Activated CD4-positive, alpha-beta T cell treated with anti-CD3 and anti-CD28 coated beads for 4 hours (primary cell): ENCODE results near the gene RPP38.

ENCODE experiments used
- DNase-seq, 2 donors: peaks; one replicate each; pipeline ENCODE4 v3.0.0-alpha.2; 2020

RPP38 gene, protein sequence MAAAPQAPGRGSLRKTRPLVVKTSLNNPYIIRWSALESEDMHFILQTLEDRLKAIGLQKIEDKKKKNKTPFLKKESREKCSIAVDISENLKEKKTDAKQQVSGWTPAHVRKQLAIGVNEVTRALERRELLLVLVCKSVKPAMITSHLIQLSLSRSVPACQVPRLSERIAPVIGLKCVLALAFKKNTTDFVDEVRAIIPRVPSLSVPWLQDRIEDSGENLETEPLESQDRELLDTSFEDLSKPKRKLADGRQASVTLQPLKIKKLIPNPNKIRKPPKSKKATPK

DNA sequence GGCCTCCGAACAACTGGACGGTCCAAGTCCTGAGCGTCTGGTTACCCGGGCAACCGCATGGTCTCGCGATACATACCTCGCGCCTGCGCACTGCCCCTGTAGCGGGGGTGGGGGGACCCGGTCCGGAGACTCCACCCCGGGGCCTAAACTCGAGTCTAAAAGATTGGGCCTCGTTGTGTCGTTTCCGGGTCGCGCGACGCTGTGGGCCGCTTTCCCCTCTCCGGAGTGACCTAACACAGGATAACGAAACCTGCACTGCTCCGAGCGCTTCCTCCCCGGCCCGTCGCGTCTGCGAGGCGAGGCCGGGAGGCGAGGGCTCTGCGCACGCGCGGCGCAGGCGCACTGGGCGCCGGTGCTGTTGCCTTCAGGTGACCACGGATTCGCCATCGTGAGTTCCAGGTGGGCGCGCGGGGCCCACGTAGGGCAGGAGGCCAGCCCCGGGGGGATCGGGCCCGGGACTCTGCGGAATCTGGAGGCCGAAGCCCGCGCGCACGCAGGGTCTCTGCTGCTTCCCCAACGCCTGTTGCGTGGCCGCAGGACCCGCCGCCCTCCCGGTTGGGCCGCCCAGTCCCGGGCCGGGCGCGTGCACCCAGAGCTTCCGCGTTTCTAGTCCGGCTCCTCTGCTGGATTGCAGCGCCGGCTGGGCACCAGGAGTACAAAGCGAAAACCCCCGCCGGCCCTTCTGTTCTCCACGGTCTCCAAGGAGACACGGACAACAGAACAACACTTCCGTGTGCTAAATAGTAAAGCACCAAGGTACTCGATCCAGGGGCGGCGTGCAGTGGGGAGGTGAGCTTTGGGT lies at the start of gene RPP38:
TSS of gene RPP38 (plus strand) at position 345 of the 802 bp plus-strand sequence. CDS start 5,960 bp downstream, outside the sequence.
- peak; percentile 95 to 96 for DNase-seq

DNA sequence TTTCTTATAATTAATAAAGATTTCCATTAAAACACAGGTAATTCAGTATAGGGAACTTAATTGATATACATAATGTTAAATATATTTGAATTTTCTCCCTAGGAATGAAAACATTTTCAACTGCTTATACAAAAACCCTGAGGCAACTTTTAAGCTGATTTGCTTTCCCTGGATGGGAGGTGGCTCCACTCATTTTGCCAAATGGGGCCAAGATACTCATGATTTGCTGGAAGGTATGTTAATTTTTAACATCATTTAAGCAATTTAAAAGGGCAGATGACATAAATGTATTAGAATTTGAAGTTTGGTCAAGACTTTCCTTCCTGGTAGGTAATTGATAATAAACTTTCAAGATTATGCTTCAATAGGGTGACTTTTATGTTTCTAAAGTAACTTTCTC lies 47.6 kb upstream of the RPP38 start:
- DNase-seq, result no peak

DNA sequence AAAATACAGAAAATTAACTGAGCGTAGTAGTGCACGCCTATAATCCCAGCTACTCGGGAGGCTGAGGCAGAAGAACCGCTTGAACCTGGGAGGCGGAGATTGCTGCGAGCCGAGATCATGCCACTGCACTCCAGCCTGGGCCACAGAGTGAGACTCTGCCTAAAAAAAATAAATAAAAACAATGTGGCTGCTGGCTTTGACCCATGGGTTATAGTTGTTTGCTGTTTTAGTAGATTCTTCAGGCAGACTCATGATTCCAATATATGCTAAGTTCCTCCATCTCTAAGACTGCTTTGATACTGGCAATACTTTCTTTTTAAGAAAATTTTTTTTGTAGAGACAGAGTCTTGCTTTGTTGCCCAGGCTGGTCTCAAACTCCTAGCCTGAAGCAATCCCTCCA lies 45.0 kb upstream of the RPP38 start:
- no peak for DNase-seq

DNA sequence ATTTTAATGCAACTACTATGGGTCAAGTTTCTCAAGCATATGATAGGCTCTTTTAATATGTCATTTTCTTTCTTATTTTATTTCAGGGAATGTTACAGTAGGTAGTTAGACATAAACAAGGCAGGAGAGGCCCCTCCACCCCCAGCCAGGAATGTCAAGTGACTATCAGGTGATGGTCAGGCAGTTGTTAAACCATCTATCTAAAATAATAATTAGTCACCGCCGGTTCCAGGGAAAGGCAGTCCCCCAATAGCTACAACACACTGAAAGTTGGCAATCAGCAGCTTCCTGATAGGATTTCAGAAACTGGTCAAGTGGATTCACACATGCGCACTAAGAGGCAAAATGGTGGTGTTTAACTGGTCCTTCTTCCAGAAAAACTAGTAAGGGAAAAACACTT lies 44.1 kb upstream of the RPP38 start:
- DNase-seq, result no peak

DNA sequence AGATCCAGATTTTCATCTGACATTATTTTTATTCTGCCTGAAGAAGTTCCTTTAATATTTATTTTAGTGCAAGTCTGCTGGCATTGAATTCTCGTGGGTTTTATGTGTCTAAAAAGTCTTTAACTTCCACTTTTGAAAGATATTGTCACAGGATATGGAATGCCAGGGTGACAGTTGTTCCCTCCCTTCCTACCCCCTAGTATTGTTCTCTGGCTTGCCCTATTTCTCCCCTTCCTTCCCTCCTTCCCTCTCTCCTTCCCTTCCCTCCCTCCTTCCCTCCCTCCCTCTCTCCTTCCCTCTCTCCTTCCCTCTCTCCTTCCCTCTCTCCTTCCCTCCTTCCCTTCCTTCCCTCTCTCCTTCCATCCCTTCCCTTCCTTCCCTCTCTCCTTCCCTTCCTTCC lies 38.5 kb upstream of the RPP38 start:
- DNase-seq, result no peak

DNA sequence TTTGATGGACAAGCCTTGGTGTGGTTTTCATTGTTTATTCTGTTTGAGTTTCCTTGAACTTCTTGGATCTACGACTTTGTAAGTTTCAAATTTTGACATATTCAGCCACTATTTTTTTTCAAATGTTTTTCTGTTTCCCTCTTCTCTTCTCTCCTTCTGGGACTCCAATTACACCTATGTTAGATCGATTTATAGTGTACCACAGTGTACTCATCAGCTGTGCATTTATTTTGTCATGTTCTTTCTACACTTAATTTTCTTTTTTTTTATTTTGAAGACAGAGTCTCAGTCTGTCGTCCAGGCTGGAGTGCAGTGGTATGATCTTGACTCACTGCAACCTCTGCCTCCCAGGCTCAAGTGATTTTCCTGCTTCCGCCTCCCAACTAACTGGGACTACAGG lies 37.2 kb upstream of the RPP38 start:
- DNase-seq, result no peak

DNA sequence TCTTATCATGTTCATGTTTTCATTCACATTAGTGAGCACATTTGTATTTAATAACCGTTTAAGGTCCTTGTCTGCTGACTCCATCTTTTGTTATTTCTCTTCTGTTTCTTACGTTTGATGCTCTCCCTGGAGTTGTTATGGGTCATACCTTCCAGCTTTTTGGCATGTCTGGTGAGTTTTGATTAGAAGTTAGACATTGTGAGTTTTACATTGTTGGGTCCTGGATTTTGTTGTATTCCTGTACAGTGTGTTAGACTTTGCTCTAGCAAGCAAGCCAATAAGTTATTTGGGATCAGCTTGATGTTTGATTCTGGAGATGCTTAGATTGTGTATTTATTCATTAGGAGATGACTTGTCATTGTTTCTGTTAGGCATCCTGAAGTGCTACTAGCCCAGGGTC lies 36.5 kb upstream of the RPP38 start:
- no peak for DNase-seq

DNA sequence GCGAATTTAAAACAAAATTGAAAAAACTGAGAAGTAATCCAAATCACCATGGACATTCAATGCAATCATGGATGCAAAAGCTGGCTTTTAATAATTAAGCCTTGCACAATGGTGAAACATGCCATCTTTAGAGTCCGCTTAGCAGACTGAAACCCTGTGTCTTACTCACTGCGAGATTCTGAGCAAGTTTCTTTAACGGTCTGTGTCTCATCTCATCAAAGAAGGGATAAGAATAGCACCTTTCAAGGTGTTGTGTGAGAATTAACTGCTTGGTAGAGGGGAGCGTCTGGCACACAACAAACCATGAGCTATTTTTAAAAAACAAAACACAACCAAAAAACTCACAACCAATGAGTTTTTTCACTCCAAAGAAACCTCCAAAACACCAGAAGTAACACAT lies 30.0 kb upstream of the RPP38 start:
- DNase-seq, result no peak

DNA sequence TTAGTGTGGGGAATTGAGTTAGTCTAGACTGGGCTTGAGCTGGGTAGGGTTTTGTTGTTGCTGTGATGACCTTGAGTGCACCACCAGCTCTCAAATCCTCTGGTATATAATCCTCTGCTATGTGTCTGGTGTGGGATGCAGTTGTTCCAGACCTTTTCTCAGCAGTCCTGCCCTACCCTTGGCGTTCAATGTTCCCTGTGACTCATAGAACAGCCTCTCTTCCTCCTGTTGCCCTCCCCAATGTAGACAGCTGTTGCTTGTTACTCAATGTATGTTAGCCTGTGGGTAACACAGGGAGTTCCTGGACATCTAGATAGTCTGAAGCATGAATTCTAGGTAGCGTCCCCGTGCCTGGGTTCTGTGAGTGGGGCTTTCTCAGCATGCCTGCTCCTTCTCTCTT lies 28.4 kb upstream of the RPP38 start:
- no peak for DNase-seq

DNA sequence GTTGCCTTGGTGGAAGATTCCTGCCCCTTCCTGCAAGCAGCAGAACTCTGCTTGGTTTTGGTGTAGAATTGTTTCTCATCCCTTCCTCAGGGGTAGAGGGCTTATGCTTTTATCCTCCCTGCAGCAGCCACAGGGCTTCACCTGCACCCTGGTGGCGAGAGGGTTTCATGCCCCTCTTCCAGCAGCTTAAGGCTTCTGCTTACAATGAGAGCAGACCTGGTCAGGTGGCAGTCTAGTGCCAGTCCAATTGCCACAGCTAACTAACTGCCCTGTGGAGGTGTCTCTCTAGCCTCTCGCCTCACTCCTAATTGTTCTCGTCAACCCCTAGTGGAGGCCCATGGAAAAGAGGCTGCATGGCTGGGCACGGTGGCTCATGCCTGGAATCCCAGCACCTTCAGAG lies 27.9 kb upstream of the RPP38 start:
- no peak for DNase-seq

DNA sequence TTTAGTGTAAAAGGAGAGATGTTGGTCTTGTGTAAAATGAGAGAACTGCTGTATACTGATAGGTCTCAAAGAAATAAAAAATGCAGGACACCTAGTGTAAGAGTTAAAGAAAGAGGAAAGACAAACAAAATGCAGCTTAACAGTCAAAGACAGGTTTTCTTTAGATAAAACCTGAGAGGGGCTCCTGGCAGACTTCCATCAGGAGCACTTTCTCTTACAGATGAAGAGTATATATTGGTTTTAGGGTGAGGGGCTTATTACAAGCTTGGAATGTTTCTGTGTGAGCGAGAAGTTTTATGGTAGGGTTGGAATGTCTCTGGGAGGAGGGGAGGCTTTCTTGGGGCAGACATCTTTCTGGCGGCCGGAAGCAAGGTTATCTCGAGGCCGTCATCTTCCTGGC lies 24.8 kb upstream of the RPP38 start:
- DNase-seq, result no peak

DNA sequence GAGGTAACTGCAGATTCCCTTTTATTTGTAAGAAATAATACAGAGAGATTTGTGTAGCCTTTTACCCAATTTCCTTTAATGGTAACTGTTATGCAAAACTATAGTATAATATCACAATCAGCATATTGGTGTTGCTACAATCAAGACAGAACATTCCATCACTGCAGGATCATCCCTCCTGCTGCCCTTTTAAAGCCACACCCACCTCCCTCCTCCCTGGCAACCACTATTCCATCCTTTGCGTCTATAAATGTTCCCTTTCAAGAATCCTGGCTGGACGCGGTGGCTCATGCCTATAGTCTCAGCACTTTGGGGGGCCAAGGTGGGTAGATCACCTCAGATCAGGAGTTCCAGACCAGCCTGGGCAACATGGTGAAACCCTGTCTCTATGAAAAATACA lies 21.7 kb upstream of the RPP38 start:
- DNase-seq, result no peak

DNA sequence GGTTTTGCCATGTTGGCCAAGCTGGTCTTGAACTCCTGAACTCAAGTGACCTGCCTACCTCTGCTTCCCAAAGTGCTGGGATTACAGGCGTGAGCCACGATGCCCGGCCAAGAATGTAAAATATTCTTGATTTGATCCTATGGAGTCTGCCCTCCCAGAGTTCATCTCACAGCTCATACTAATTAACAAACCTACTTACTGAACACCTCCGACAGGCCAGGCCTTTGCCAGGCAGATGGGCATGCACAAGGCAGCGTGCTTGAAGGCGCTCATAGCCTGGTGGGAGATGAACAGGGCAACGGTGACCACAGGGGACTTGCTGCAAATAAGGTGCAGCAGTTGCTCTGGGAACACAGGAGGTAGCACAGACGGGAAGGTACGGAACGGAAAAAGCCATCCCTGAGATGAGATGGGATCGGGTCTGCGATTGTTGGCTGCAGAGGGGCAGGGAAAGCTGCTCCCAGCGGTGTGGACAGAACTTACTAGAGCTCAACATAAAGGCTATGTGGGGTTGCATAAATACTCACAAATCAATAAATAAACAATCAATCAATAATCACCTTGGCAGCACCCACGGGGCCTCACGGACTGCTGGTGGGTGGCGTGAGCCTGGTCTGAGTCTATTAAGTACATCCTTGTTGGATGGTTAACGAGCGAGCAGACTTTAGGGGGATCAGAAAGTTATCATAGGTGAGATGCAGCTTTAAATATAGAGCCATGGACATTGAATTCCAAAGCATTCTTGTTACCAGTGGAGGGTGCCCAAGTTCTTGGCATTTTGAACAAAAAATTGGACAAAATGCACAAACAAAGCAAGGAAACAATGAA lies 13.3 kb upstream of the RPP38 start:
- DNase-seq, result no peak

DNA sequence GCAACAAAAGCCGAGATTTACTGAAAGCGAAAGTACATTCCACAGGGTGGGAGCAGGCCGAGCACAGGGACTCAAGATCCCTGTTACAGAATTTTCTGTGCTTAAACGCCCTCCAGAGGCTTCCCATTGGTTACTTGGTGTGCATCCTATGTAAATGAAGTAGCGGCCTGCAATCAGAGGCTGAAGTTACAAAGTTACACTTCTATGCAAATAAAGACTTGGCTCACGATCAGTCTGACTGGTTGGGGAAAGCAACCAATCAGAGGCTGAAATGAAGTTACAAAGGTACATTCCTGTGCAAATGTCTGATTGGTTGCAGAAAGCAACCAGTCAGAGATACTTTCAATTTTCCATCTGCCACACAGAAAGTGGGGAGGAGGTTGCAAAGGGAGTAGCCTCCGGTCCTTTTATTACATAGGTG lies 12.6 kb upstream of the RPP38 start:
- DNase-seq, result no peak

DNA sequence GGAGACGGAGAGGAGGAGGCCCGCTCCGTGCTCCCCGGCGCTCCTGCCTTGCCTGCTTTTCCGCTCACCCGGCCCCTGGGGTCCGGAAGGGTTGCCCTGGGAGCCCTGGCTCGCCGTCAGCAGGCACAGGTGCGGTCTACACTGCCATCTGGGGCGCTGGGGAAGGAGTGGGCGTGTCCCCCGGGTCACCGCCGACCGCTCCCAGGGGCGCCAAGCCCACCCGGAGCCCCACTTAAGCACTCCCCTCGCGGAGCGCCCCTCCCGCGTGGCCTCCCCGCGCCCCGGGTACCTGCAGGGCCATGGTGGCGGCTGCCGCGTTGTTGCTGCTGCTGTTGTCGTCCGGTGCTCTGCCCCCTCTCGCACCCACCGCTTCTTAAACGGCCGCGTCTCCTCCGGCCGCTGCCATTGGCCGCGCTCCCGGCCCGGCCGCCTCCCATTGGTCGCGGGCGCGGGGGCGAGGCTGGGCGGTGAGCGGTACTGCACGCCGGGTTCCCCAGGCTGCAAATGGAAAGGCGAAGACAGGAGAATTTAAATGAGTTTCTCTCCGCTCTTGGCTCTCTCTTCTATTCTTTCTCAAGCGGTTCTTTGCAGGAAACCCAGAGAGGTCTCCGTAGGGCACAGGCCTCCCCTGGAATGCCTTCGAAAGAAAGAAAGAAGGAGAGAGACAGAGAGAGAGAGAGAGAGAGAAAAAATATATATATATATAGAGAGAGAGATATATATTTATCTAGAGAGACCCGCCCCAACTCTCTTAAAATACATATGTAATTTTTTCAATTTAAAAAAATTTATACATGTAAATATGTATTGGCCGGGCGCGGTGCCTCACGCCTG lies 8.5 kb upstream of the RPP38 start, which contains the start of gene ACBD7:
TSS of gene ACBD7 (minus strand) at position 349 of the 834 bp plus-strand sequence. CDS start at position 301, 48 bp downstream.
- peak; percentile 71 to 75 for DNase-seq

DNA sequence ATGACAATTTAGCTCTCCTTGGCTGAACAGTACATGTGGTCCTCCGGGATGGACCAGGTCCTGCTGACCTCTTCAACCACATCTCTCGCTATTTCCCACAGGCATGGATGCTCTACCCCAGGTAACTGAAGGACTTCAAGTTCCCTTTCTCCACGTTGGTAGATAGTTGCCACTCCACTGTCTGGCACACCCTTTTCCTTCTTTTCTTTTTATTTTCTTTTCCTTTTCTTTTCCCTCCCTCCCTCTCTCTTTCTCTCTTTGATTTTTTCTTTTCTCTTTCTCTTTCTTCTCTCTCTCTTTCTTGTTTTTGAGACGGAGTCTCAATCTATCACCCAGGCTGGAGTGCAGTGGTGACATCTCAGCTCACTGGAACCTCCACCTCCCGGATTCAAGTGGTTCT lies 5.7 kb upstream of the RPP38 start:
- no peak for DNase-seq

DNA sequence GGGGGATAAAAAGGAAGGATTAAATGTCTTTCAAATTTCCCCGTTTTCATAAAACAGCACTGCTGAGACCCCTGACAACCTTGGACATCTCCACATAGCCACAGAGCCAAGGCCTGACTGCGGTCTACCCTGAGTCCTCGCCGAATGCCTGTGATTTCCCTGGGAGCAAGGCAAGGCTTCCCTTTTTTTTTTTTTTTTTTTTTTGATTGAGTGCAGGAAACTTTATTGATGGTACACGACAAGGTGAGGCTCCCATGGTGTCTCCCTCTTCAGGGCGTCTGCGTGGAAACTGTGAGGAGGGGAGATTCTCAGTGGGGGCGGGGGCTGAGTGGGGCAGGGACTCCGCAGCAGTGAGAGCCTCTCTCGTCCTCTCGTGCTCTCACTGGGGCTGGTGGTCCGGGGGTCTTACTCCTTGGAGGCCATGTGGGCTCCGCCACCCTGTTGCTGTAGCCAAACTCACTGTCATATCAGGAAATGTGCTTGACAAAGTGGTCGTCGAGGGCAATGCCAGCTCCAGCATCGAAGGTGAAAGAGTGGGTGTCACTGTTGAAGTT lies 4.2 kb upstream of the RPP38 start:
- DNase-seq, result no peak

DNA sequence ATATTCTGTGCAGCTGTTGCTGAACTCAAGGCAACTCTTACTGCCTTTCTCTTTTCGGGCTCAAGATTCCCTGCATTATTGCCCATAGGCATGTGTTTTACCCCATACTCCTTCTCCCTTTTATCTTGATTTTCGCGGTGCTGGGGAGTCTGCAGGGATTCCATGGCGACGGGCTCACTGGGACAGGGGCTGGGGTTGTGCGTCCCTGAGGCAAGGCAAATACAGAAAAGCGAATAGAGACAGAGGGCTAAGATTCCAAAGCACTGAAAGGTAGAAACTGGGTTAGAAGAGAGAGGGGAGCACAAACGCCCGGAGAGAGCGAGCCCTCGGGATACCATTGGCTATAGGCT lies 519 bp upstream of the RPP38 start:
- no peak for DNase-seq

DNA sequence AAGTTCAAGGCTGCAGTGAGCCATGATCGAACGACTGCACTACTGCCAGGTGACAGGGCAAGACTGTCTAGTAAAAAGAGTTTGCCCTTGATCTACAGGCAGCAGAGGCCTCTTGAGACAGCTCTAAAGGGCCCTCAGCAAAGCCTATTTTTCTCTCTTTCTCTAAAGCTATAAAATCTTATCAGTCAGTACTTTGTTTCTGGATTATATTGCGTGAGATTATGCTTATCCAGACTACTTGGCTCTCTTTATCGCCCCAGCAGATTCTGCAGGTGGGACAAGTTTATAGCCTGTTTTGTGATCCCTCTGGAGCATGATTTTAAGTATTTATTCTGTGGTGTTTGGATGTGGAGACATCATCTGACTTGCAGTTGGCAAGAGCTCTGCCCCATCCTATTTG lies 2.7 kb downstream of the RPP38 start:
- DNase-seq, result no peak

DNA sequence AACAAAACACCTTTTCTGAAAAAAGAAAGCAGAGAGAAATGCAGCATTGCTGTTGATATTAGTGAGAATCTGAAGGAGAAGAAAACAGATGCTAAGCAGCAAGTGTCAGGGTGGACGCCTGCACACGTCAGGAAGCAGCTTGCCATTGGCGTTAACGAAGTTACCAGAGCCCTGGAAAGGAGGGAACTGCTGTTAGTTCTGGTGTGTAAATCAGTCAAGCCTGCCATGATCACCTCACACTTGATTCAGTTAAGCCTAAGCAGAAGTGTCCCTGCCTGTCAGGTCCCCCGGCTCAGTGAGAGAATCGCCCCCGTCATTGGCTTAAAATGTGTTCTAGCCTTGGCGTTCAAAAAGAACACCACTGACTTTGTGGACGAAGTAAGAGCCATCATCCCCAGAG lies 6.4 kb downstream of the RPP38 start:
- DNase-seq, result no peak

DNA sequence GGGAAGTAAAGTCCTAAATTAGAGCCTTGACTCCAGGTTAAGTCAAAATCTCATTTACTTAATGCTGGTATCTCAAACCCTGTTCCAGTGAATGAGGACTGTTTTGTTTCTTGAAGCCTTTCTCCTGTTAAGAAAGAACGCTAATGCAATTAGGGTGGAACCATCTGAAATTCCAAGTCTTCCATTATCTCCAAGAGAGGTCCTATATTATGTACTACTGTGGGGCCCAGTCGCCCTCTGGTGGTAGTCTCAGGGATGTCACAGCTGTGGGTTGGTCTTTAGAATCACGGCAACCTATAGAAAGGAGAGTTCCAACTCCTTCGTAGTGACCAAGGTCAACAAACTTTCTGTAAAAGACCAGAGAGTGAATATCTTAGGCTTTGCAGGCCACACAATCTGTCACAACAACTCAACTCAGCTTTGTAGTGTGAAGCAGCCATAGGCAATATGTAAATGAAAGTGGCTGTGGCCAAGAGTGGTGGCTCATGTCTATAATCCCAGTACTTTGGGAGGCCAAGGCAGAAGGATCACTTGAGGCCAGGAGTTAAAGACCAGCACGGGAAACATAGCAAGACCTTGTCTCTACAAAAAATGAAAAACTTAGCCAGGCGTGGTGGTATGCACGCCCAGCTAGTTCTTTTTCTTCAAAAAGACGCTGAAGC lies 9.3 kb downstream of the RPP38 start:
- peak; percentile 51 to 72 for DNase-seq

DNA sequence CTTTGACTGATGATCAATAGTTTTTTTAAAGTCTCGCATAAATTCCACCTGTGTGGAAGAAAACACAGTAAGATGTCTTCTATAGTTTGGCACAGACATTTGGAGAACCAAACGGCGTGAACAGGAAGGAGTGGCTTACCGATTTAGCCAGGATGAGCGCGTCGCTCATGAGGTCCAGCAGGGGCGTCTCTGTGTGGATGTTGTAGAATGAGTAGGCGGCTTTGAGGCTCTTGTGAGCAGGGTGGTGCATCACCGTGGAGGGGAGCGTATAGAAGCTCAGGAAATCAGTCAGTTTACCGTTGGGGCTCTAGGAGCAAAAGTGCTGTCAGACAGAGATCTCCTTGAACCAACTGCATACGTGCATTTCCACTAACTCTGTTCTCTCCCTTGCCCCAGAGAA lies 15.5 kb downstream of the RPP38 start:
- DNase-seq, result no peak
